GM13977 (cell line): ENCODE measurements around the gene NF1.
A peak's percentile ranks its signal among the peaks of the same experiment; 100 is the strongest.

Experiments used
- DNase-seq: peaks from one replicate; pipeline ENCODE4 v3.0.0; 2012; ENCODE audit warnings: low spot score
- CTCF ChIP-seq: IDR thresholded peaks from 2 replicates; pipeline ENCODE4 v1.5.1; 2012; ENCODE audit warnings: mild to moderate bottlenecking, control low read depth; ENCODE audit not compliant: insufficient read depth; ENCODE audit errors: extremely low read depth, missing control alignments
- in situ Hi-C: fragments of 300-500 bp; cut with MboI; formaldehyde crosslinking; loops from one replicate; pipeline ENCODE4 v1.12.0; 2022; ENCODE audit warnings: low sequenced_read_pairs, low pct_unique_long_range_greater_than_20kb, mixed read lengths, inconsistent platforms; ENCODE audit not compliant: unreplicated experiment

The NF1 gene

GRCh38 chr17:31053071-31053470 is 41.7 kb upstream of the NF1 start:
- in situ Hi-C loops: no loop called here
- no peak for TF ChIP-seq CTCF
- DNase-seq: no peak

GRCh38 chr17:31054761-31055160 is 40.0 kb upstream of the NF1 start:
- in situ Hi-C loops: no loop called here
- no peak for DNase-seq
- no peak for TF ChIP-seq CTCF

GRCh38 chr17:31058976-31059375 is 35.8 kb upstream of the NF1 start:
- in situ Hi-C loops: no loop called here
- TF ChIP-seq CTCF: no peak
- no peak for DNase-seq

- in situ Hi-C loops: no loop called here
- no peak for TF ChIP-seq CTCF
- DNase-seq: no peak
Measured at GRCh38 chr17:31060791-31061550, 33.8 kb upstream of the NF1 start.

GRCh38 chr17:31061678-31062077 is 33.1 kb upstream of the NF1 start:
- in situ Hi-C loops: no loop called here
- no peak for DNase-seq
- TF ChIP-seq CTCF: peak; percentile 33

- no peak for TF ChIP-seq CTCF
- DNase-seq: no peak
- in situ Hi-C loops: no loop called here
Measured at GRCh38 chr17:31062346-31062745, 32.4 kb upstream of the NF1 start.

GRCh38 chr17:31064707-31065106 is 30.1 kb upstream of the NF1 start:
- TF ChIP-seq CTCF: no peak
- in situ Hi-C loops: no loop called here

More at GRCh38 chr17:31064707-31065106, 30.1 kb upstream of the NF1 start:
- DNase-seq: no peak
